Adrenal gland (tissue), 5 donors: ENCODE measurements around the gene PDIA5.

ENCODE experiments used
- CTCF ChIP-seq, 6 experiments: fragments of 450-650 bp in 4 of 6; fragments of 200-600 bp in 2 of 6; sonication (generic) in 1 of 6; IDR thresholded peaks; 1 replicate in 5 of 6; 2 replicates in 1 of 6; pipeline versions ENCODE4 v1.5.1 to v1.8.0; 2016 to 2021; ENCODE audit warnings: antibody characterized with exemption in 6 of 6, mild to moderate bottlenecking in 2 of 6, moderate library complexity in 1 of 6
- POLR2A ChIP-seq, 2 donors: fragments of 450-650 bp; IDR thresholded peaks; one replicate each; pipeline ENCODE4 v1.6.1; 2017; ENCODE audit warnings: antibody characterized with exemption in 2 of 2, mild to moderate bottlenecking in 2 of 2, moderate library complexity in 1 of 2
- donor health status: DM: no; HTN: no; CAD: no.

- TF ChIP-seq POLR2A (IDR thresholded peaks at IDR 0.05) (no peak), CTCF (IDR thresholded peaks at IDR 0.05) (no peak)
Measured at GRCh38 chr3:123098426-123099330, 31.9 kb downstream of the PDIA5 start.
